ENCODE data around the gene SMIM7. TPM values are rescaled to one million over a fixed set of nuclear protein-coding genes. Genes with fewer than 3 reads are reported as not detected.

Gene SMIM7
- total and polyA plus RNA-seq, 2 of the 13 experiments (the other 11 are each of a cell fraction or from before 2014, with no cell fraction given) = 55.7 to 74.9 TPM

- no peaks in the 10 kb centered on the region for H3K27me3 ChIP-seq (ENCODE audit: control insufficient read depth in 1 of 2, insufficient read depth in 2 of 2, low read length in 2 of 2)
- no peak overlapping the region for H3K4me3 ChIP-seq (replicated peaks in 1 of 3; ENCODE audit: insufficient read depth in 1 of 3, low read depth in 2 of 3, low read length in 3 of 3)
- in situ Hi-C loops (cut with HindIII; ENCODE audit: extremely low pct_ligation_motif_present, low pct_unique_long_range_greater_than_20kb) = no loop called here
- H3K9ac ChIP-seq (ENCODE audit: insufficient read depth, low read depth, low read length) = no peak overlapping the region
- WGBS (ENCODE audit: low lambda C conversion rate) = 99% methylated on average over 13 of the region's 13 CpGs
- CTCF ChIA-PET (ENCODE audit: low intra/inter-chr PET ratio, low total read pairs) = no interaction called here
- POLR2A ChIA-PET = no interaction called here
- no peaks in the 10 kb centered on the region for H4K20me1 ChIP-seq (ENCODE audit: insufficient read depth, low read length)
- no peak for FAIRE-seq
- intact Hi-C loops (cut with micrococcal nuclease; ENCODE audit: unreplicated experiment) = no loop called here
- TF ChIP-seq ZNF878 (CRISPR knock-in tag; IDR thresholded peaks at IDR 0.05) (no peak), ELF1 (CRISPR knock-in tag; IDR thresholded peaks at IDR 0.05) (no peak), CBX5 (CRISPR knock-in tag; IDR thresholded peaks at IDR 0.05; ENCODE audit: borderline replicate concordance) (no peak), ATM (IDR thresholded peaks at IDR 0.05; ENCODE audit: borderline replicate concordance) (no peak), ZNF891 (CRISPR knock-in tag; IDR thresholded peaks at IDR 0.05) (no peak), IKZF1 (IDR thresholded peaks at IDR 0.05) (no peak), XBP1 (CRISPR knock-in tag; IDR thresholded peaks at IDR 0.05) (no peak)
- TF ChIP-seq, protein P1, sequence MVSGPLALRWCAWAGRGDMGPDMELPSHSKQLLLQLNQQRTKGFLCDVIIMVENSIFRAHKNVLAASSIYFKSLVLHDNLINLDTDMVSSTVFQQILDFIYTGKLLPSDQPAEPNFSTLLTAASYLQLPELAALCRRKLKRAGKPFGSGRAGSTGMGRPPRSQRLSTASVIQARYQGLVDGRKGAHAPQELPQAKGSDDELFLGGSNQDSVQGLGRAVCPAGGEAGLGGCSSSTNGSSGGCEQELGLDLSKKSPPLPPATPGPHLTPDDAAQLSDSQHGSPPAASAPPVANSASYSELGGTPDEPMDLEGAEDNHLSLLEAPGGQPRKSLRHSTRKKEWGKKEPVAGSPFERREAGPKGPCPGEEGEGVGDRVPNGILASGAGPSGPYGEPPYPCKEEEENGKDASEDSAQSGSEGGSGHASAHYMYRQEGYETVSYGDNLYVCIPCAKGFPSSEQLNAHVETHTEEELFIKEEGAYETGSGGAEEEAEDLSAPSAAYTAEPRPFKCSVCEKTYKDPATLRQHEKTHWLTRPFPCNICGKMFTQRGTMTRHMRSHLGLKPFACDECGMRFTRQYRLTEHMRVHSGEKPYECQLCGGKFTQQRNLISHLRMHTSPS (CRISPR knock-in tag; IDR thresholded peaks at IDR 0.05; ENCODE audit: low read depth) = no peak
- TF ChIP-seq, protein P2, sequence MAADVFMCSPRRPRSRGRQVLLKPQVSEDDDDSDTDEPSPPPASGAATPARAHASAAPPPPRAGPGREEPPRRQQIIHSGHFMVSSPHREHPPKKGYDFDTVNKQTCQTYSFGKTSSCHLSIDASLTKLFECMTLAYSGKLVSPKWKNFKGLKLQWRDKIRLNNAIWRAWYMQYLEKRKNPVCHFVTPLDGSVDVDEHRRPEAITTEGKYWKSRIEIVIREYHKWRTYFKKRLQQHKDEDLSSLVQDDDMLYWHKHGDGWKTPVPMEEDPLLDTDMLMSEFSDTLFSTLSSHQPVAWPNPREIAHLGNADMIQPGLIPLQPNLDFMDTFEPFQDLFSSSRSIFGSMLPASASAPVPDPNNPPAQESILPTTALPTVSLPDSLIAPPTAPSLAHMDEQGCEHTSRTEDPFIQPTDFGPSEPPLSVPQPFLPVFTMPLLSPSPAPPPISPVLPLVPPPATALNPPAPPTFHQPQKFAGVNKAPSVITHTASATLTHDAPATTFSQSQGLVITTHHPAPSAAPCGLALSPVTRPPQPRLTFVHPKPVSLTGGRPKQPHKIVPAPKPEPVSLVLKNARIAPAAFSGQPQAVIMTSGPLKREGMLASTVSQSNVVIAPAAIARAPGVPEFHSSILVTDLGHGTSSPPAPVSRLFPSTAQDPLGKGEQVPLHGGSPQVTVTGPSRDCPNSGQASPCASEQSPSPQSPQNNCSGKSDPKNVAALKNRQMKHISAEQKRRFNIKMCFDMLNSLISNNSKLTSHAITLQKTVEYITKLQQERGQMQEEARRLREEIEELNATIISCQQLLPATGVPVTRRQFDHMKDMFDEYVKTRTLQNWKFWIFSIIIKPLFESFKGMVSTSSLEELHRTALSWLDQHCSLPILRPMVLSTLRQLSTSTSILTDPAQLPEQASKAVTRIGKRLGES (CRISPR knock-in tag; IDR thresholded peaks at IDR 0.05; ENCODE audit: borderline replicate concordance) = no peak
- TF ChIP-seq, protein P3, sequence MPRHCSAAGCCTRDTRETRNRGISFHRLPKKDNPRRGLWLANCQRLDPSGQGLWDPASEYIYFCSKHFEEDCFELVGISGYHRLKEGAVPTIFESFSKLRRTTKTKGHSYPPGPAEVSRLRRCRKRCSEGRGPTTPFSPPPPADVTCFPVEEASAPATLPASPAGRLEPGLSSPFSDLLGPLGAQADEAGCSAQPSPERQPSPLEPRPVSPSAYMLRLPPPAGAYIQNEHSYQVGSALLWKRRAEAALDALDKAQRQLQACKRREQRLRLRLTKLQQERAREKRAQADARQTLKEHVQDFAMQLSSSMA (CRISPR knock-in tag; IDR thresholded peaks at IDR 0.05) = no peak
- TF ChIP-seq, protein P4, sequence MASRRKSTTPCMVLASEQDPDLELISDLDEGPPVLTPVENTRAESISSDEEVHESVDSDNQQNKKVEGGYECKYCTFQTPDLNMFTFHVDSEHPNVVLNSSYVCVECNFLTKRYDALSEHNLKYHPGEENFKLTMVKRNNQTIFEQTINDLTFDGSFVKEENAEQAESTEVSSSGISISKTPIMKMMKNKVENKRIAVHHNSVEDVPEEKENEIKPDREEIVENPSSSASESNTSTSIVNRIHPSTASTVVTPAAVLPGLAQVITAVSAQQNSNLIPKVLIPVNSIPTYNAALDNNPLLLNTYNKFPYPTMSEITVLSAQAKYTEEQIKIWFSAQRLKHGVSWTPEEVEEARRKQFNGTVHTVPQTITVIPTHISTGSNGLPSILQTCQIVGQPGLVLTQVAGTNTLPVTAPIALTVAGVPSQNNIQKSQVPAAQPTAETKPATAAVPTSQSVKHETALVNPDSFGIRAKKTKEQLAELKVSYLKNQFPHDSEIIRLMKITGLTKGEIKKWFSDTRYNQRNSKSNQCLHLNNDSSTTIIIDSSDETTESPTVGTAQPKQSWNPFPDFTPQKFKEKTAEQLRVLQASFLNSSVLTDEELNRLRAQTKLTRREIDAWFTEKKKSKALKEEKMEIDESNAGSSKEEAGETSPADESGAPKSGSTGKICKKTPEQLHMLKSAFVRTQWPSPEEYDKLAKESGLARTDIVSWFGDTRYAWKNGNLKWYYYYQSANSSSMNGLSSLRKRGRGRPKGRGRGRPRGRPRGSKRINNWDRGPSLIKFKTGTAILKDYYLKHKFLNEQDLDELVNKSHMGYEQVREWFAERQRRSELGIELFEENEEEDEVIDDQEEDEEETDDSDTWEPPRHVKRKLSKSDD (CRISPR knock-in tag; IDR thresholded peaks at IDR 0.05; ENCODE audit: low read depth) = no peak
- no peaks in the 10 kb centered on the region for H3K9me3 ChIP-seq (ENCODE audit: low read length)
- no peaks in the 10 kb centered on the region for H3K36me3 ChIP-seq (replicated peaks in 1 of 2; ENCODE audit: control insufficient read depth in 1 of 2, insufficient read depth in 2 of 2, low read length in 2 of 2)
- H2AFZ ChIP-seq (ENCODE audit: low read length) = no peak overlapping the region
- DNase-seq (ENCODE audit: low spot score) = no peak
- H3K4me1 ChIP-seq (ENCODE audit: insufficient read depth, low read length) = peaks cover 6% of the 10 kb centered on the region
- no peak overlapping the region for H3K4me2 ChIP-seq (ENCODE audit: low read depth, low read length)
- no peak for ATAC-seq
- H3K27ac ChIP-seq (ENCODE audit: extremely low read length, insufficient read depth, low read length) = no peak overlapping the region
- no peaks in the 10 kb centered on the region for H3K79me2 ChIP-seq (ENCODE audit: insufficient read depth, low read length)
- no TSS peak for BruUV-seq (replicated peaks)
Measured at GRCh38 chr19:16670291-16670690, 10.3 kb upstream of the SMIM7 start.
